GM18519 (cell line): Measurements from ENCODE around the gene SHROOM3.

Experiments used
- ATAC-seq: cut with Tn5 transposase; IDR thresholded peaks from one replicate; pipeline ENCODE4 v1.9.1; 2021; ENCODE audit warnings: mild to moderate bottlenecking, moderate library complexity; ENCODE audit not compliant: unreplicated experiment, low FRiP score

SHROOM3 gene

DNA sequence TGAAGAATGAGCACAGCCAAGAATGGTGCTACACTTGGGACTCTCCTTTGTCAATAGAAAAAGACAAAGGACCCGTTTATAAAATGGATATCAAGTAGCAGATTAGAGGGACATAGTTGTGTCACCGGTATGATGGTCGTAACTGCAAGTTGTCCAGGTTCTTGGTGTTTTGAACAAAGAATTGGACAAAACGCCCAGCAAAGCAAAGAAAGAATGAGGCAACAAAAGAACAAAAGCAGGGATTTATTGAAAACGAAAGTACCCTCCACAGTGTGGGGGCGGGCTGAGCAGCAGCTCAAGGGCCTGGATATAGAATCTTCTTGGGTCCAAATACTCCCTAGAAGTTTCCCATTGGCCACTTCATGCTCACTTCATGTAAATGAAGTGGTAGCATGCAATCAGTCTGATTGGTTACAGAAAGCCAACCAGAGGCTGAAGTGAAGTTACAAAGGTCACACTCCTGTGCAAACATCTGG is 54.7 kb downstream of the SHROOM3 start:
- no peak for ATAC-seq

DNA sequence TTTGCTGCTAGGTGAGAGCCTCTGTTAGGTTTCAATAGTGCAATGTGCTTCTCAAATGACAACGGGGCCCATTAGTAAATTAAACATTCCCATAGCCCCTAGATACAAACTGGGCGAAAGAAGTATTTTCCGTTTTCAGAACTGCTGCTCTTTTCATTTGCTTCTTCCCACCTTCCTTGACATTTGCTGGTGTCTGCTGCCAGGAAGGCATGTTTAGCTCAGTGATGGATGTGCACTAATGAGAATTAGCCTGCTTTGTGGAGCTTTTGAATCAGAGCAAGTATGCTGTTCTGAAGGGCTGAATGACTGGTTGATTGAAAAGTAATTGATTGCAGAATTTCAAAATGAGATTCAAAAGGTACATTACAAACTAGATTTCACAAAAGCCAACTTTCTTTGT is 57.0 kb downstream of the SHROOM3 start:
- no peak for ATAC-seq

- ATAC-seq = no peak
Observed at GRCh38 chr4:76494243-76494642, 59.2 kb downstream of the SHROOM3 start.

GRCh38 chr4:76494871-76495590 is 60.0 kb downstream of the SHROOM3 start:
- ATAC-seq = no peak

DNA sequence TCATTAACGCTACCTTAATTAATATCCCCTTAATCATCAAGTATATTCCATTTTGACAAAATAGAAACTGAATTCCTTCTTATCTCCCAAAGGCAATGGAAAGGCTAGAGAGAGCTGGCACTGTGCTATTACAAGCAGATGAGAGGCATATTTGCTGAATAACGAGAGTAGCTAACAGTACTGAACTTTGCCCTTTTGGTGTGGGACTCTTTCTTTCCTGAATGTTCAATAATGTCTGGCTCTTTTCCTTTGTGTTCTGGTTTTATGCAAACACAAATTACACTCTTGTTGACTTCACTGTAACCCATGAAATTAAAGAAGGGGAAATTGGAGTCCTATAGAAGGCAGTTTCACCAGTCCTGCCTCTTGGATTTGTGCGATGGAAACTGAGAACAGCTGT is 63.5 kb downstream of the SHROOM3 start:
- no peak for ATAC-seq

GRCh38 chr4:76499461-76499860 is 64.4 kb downstream of the SHROOM3 start:
- peak; percentile 64 for ATAC-seq

DNA sequence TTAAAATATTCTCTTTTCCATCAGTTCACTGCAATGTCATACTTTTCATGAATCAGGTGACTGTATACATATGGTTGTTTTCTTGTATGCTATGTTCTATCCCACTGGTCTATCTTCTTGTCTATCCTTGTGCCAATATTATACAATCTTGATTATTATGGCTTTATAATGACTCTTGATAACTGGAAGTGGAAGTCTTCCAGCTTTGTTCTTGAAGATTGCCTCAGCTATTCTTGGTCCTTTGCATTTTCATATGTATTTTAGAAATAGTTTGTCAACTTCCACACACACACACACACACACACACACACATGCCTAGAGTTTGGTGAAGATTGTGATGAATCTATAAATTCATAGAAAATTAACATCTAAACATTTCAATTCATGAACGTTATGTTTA is 67.9 kb downstream of the SHROOM3 start:
- ATAC-seq = no peak

DNA sequence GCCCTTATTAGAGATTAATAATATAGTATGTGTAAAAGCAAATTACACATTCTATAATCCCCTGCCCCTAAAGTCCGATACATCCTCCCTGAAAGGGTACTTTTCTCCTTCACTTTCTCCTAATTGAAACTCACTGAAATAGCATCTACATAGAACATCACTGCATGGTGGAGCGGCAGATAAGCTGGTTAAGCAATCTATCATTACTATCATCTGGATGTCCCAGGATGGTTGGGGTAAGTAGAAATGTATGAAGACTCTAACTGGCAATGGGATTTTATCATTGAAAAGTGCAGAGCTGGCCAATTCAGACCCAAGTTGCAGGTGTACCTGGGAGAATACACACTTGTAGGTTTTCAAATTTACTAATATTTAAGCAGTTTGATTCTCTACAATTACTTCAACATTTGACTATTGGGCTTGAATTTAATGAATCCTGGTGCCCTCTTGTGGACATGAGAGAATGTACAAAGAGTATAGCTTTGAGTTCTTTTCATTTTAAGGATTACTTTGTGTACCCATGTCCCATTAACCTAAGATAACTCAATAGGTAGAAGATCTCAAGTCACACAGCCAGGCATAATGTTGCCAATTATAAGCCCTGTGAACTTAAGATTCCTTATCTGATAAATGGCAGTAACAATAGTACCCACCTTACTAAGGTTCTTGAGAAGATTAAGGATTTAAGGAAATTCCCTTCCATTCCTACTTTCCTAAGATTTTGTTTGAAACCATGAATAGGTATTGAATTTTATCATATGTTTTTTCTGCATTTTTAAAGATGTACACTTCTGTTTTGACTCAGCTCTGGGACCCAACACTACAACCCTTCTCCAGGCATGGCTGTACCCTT is 69.8 kb downstream of the SHROOM3 start:
- no peak for ATAC-seq

GRCh38 chr4:76511947-76512346 is 76.9 kb downstream of the SHROOM3 start:
- no peak for ATAC-seq

- no peak for ATAC-seq
Observed at GRCh38 chr4:76513482-76513881, 78.5 kb downstream of the SHROOM3 start.

DNA sequence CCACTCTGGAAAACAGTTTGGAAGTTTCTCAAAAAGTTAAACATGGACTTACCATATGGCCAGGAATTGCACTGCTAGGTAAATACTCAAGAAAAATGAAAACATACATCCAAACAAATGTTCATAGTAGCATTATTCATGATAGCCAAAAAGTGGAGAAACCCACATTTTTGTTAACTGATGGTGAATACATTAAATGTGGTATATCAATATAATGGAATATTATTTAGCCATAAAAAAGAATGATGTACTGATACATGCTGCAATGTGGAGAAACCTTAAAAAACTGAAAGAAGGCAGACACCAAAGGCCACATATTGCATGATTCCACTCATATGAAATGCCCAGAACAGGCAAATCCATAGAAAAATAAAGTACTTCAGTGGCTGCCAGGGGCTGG is 79.1 kb downstream of the SHROOM3 start:
- ATAC-seq = no peak

- peak; percentile 83 for ATAC-seq
Observed at GRCh38 chr4:76515975-76516843, 81.2 kb downstream of the SHROOM3 start.

- no peak for ATAC-seq
Observed at GRCh38 chr4:76518241-76518640, 83.2 kb downstream of the SHROOM3 start.

DNA sequence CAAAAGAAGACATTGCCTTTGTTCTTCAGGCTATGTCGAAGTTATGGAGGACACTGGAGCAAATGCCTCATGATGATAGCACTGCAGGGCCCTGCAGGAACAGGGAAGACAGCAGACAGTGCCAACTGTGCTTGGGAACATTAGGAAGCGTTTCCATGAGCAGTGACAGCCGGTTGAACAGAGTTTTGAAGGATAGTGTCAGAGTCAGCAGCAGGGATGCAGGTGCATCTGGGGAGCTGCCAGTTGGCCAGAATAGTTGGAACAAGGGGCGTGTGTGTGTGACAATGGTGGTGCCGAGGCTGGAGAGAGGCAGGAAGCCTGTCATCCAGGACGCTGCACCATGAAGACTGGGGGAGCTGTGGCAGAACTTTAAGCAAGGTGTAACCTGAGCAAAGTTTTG is 88.6 kb downstream of the SHROOM3 start:
- ATAC-seq = no peak

GRCh38 chr4:76525751-76526150 is 90.7 kb downstream of the SHROOM3 start:
- ATAC-seq = no peak

DNA sequence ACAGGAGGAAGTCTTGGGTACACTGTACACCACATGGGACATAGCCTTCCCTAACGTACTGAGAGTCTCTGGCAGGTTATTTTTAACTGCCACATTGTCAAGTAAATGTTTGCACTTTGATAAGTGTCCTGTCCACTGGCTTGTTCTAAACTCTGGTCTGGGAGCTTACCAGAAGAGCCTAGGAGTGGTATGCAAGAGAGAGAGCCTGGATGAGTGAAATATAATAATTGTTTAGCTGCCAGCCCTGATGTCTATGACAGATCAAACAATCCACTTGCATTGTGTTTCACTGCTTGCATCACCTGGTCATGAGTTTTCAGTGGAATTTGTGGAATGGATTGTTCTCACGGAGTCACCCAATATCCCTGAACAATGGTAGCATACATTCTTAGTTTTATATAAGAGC is 91.6 kb downstream of the SHROOM3 start:
- ATAC-seq = no peak

GRCh38 chr4:76527666-76528065 is 92.6 kb downstream of the SHROOM3 start:
- ATAC-seq = no peak

- ATAC-seq = no peak
Observed at GRCh38 chr4:76531597-76531996, 96.6 kb downstream of the SHROOM3 start.

GRCh38 chr4:76532805-76533204 is 97.8 kb downstream of the SHROOM3 start:
- no peak for ATAC-seq

DNA sequence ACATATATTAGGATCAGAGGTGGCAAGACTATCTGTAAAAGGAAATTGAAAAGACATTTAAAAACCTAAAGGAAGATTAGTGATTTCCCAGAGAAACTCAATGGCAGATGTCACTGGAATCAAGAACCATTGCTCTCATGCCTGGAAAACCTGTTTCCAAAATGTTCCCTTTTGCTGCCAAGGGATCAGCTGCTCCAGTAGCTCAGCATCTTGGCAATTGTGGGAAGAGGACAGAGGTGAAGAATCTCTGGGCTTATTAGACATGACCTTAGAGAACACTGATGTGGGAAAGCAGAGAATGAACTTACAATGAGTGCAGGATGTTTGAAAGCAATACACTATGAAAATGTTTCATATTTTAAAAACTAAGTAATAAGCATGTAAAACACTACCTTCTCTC is 98.3 kb downstream of the SHROOM3 start:
- no peak for ATAC-seq
